WI38 (cell line): Measurements from ENCODE around the gene MOB3C.

Experiments
- H3K4me3 ChIP-seq: 2 replicates; pipeline ENCODE4 v1.5.1; 2011; ENCODE audit warnings: low read depth, mild to moderate bottlenecking, control low read depth, low read length
- CTCF ChIP-seq: IDR thresholded peaks from 2 replicates; pipeline ENCODE4 v1.5.1; 2012; ENCODE audit warnings: low read depth, mild to moderate bottlenecking, control low read depth, low read length

The MOB3C gene

GRCh38 chr1:46637444-46638083 lies 21.0 kb upstream of the MOB3C start:
- no peak overlapping the region for H3K4me3 ChIP-seq
- no peak for TF ChIP-seq CTCF

GRCh38 chr1:46635205-46635604 lies 18.6 kb upstream of the MOB3C start:
- no peak overlapping the region for H3K4me3 ChIP-seq
- TF ChIP-seq CTCF = no peak

- no peak overlapping the region for H3K4me3 ChIP-seq
- no peak for TF ChIP-seq CTCF
These were observed 14.1 kb upstream of the MOB3C start for GRCh38 chr1:46630719-46631118.

- H3K4me3 ChIP-seq = no peak overlapping the region
- TF ChIP-seq CTCF = no peak
These were observed 7.4 kb upstream of the MOB3C start for GRCh38 chr1:46623743-46624644.

- peak; percentile 23; the same call in 1 of the 2 replicates for TF ChIP-seq CTCF
- no peak overlapping the region for H3K4me3 ChIP-seq
These were observed 5.7 kb upstream of the MOB3C start for GRCh38 chr1:46622344-46622743.

- no peak overlapping the region for H3K4me3 ChIP-seq
- no peak for TF ChIP-seq CTCF
These were observed 5.3 kb upstream of the MOB3C start for GRCh38 chr1:46621930-46622329.

- TF ChIP-seq CTCF = no peak
- no peak overlapping the region for H3K4me3 ChIP-seq
These were observed 3.1 kb upstream of the MOB3C start for GRCh38 chr1:46619656-46620258.
